A673 (cell line): ENCODE measurements around the gene RHO.

Source experiments
- CTCF ChIP-seq: fragments of 300-800, 200-600 bp; sonication (generic); conservative IDR thresholded peaks from 2 replicates; pipeline ENCODE4 v1.5.1; 2017; ENCODE audit warnings: low read depth, mild to moderate bottlenecking, antibody characterized with exemption, low read length, moderate library complexity, mixed read lengths
- EZH2 ChIP-seq: fragments of 200-600 bp; sonication (generic); IDR thresholded peaks from 2 replicates; pipeline ENCODE4 v1.6.1; 2017; ENCODE audit warnings: borderline replicate concordance, low read depth, mild to moderate bottlenecking, mixed read lengths, antibody characterized with exemption, low read length; ENCODE audit not compliant: poor library complexity, severe bottlenecking

DNA sequence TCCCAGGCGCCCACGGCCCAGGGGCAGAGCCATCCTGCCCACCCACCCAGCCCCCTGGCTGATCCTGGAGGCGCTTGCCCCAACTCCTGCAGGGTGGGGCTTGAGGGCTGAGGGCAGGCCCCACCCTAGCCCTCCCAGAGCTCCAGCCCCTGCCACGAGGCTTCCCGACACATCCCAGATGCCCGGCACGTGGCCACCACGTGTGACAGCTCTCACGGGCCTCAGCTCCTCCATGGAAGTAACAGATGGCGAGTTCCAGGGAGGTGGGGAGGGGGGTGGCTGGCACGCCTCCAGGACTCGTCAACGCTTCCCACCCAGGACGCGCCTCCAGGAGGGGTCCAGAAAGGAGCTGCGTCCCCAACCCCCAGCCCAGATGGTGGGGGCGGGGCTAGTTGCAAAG, 48.9 kb downstream of the RHO start:
- no peak for TF ChIP-seq EZH2
- no peak for TF ChIP-seq CTCF
